ENCODE data around the gene DTX3.
"Not testable (repeated sequence)": the region's sequence is repeated elsewhere in the genome, so short reads cannot be mapped to it uniquely, and the experiment has no call there.

DTX3 gene

GRCh38 chr12:57614178-57614947 lies 9.7 kb downstream of the DTX3 start:
- in situ Hi-C loops (cut with HindIII; ENCODE audit: low sequenced_read_pairs) = no loop called here
- TF ChIP-seq, protein P1, sequence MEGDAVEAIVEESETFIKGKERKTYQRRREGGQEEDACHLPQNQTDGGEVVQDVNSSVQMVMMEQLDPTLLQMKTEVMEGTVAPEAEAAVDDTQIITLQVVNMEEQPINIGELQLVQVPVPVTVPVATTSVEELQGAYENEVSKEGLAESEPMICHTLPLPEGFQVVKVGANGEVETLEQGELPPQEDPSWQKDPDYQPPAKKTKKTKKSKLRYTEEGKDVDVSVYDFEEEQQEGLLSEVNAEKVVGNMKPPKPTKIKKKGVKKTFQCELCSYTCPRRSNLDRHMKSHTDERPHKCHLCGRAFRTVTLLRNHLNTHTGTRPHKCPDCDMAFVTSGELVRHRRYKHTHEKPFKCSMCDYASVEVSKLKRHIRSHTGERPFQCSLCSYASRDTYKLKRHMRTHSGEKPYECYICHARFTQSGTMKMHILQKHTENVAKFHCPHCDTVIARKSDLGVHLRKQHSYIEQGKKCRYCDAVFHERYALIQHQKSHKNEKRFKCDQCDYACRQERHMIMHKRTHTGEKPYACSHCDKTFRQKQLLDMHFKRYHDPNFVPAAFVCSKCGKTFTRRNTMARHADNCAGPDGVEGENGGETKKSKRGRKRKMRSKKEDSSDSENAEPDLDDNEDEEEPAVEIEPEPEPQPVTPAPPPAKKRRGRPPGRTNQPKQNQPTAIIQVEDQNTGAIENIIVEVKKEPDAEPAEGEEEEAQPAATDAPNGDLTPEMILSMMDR (IDR thresholded peaks at IDR 0.05; ENCODE audit: low read depth, low read length, missing control alignments) = no peak
- DNase-seq (ENCODE audit: low read depth) = no peak
- no peak overlapping the region for H3K4me3 ChIP-seq (ENCODE audit: low read depth, low read length)

DNA sequence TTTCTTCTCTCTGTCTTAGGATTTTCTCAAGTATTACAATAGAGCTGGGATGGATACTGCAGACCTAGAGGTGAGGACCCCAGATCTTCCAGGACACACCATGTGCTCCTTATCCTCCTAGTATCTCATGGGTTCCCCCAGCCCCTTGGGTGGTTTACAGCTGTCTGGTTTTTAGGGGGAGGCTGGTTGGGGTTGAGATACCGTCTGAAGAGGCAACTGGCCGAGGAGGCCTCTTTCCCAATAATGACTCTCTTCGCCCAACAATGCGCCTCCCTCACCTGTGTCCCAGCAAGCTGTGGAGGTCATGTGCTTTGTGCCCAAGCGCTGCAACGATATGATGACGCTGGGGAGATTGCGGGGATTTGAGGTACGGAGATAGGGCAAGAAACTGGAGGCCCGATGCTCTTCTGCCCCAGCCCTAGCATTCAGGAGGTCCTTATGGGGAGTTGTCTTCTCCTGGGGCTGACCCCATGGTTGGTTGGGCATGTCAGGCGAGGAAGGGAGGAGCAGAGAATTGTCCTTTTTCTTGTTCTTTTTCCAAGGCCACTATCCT lies 10.4 kb downstream of the DTX3 start:
- DNase-seq (ENCODE audit: low read depth) = no peak
- no peak overlapping the region for H3K4me3 ChIP-seq (ENCODE audit: low read depth, low read length)
- TF ChIP-seq, protein P1 (IDR thresholded peaks at IDR 0.05; ENCODE audit: low read depth, low read length, missing control alignments) = no peak
- in situ Hi-C loops (cut with HindIII; ENCODE audit: low sequenced_read_pairs) = no loop called here

DNA sequence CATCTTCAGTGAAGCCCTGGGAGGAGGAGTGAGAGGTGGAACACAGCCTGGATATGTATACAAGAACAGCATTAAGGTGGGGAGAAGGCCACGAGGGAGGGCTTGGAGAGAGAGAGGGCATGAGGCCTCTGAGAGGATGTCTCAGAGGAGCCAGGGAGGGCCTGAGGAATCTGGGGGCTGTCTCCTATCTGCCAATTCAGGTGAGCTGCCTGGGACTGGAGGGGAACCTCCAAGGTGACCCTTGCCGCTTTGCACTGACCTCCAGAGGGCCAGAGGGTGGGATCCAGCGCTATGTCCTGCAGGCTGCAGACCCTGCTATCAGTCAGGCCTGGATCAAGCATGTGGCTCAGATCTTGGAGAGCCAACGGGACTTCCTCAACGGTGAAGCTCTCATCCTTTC lies 11.0 kb downstream of the DTX3 start:
- no peak for DNase-seq (ENCODE audit: low read depth)
- TF ChIP-seq, protein P1 (IDR thresholded peaks at IDR 0.05; ENCODE audit: low read depth, low read length, missing control alignments) = no peak
- no peak overlapping the region for H3K4me3 ChIP-seq (ENCODE audit: low read depth, low read length)
- in situ Hi-C loops (cut with HindIII; ENCODE audit: low sequenced_read_pairs) = no loop called here

DNA sequence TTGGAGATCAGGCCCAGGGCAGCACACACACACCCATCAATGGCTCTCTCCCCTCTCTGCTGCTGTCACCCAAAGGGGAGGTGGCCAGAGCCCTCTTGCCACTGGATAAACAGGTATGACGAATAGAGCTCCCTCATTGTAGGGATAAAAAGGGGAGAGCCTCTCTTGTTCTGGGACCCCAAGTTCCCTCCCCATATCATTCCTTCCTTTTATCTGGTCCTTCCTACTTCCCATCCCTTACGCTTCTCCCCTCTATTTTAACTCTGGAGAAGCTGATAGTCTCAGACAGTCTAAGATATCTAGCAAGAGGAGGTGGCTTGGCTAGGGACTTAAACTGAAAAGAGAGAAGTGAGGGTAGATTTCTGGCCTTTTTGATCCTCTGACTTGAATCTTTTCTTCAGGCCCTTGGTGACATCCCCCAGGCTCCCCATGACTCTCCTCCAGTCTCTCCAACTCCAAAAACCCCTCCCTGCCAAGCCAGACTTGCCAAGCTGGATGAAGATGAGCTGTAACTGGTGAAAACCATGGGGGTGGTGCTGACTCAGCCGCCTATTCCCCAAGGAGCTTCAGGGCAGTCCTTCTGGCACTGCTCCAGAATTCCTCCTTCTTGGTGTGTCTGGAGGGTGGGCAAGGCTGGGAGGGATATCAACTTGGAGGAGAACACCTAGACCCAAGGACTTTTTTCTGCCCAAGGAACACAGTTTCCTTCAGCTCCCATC lies 11.9 kb downstream of the DTX3 start:
- DNase-seq (ENCODE audit: low read depth) = no peak
- in situ Hi-C loops (cut with HindIII; ENCODE audit: low sequenced_read_pairs) = no loop called here
- TF ChIP-seq, protein P1 (IDR thresholded peaks at IDR 0.05; ENCODE audit: low read depth, low read length, missing control alignments) = no peak
- H3K4me3 ChIP-seq (ENCODE audit: low read depth, low read length) = no peak overlapping the region

- DNase-seq (ENCODE audit: low read depth) = no peak
- TF ChIP-seq, protein P1 (IDR thresholded peaks at IDR 0.05; ENCODE audit: low read depth, low read length, missing control alignments) = no peak
- in situ Hi-C loops (cut with HindIII; ENCODE audit: low sequenced_read_pairs) = no loop called here
- H3K4me3 ChIP-seq (ENCODE audit: low read depth, low read length) = no peak overlapping the region
Measured at GRCh38 chr12:57617942-57618341, 13.3 kb downstream of the DTX3 start.

DNA sequence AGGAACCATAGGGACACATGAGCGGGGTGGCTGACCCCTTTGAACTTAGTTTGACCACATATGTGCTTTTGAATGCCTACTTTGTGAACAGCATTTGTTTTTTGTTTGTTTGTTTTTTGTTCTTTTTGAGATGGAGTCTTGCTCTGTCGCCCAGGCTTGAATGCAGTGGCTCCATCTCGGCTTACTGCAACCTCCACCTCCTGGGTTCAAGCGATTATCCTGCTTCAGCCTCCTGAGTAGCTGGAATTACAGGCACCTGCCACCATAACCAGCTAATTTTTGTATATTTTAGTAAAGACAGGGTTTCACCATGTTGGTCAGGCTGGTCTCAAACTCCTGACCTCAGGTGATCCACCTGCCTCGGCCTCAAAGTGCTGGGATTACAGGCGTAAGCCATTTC lies 13.8 kb downstream of the DTX3 start:
- in situ Hi-C loops (cut with HindIII; ENCODE audit: low sequenced_read_pairs); H3K4me3 ChIP-seq (ENCODE audit: low read depth, low read length); DNase-seq (ENCODE audit: low read depth): not testable (repeated sequence)

DNA sequence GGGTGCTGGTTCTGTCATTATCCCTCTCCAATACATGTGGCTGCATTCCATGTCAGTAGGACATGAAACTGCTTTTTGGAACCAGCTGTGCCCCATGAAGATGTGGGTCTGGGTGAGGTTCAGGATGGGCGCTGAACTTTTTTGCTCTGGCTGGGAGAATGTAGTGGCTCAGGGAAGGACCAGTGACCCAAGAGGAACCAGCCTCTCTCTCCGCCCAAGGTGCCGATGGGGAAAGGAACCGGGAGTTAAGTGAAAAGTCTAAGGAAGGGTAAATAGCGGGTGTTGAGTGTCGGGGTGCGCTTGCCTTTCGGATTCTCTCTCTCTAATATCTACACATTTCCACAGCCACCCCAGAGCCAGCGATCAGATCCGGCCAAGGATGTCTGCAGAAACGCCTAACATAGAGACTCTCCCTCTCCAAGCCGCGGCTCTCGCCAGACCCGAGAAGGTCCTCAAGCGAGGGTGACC lies 14.4 kb downstream of the DTX3 start:
- TF ChIP-seq, protein P1 (IDR thresholded peaks at IDR 0.05; ENCODE audit: low read depth, low read length, missing control alignments) = no peak
- no peak overlapping the region for H3K4me3 ChIP-seq (ENCODE audit: low read depth, low read length)
- no peak for DNase-seq (ENCODE audit: low read depth)
- in situ Hi-C loops (cut with HindIII; ENCODE audit: low sequenced_read_pairs) = no loop called here
